HL-60 (cell line): ENCODE measurements around the gene TKTL1.

Experiments used
- CTCF ChIP-seq: IDR thresholded peaks from one replicate; pipeline ENCODE4 v1.5.1; 2011; ENCODE audit warnings: low read length, control low read depth, inconsistent platforms; ENCODE audit not compliant: insufficient read depth
- GABPA ChIP-seq: IDR thresholded peaks from 2 replicates; pipeline ENCODE4 v1.6.1; 2012; ENCODE audit warnings: low read depth
- REST ChIP-seq: IDR thresholded peaks from 2 replicates; pipeline ENCODE4 v1.6.1; 2012; ENCODE audit warnings: low read depth; ENCODE audit not compliant: insufficient replicate concordance
- SPI1 ChIP-seq: IDR thresholded peaks from 2 replicates; pipeline ENCODE4 v1.6.1; 2012; ENCODE audit warnings: low read depth, mild to moderate bottlenecking, borderline replicate concordance

- TF ChIP-seq CTCF = no peak
- no peak for TF ChIP-seq REST
- TF ChIP-seq SPI1 = no peak
- TF ChIP-seq GABPA = no peak
These were observed 74.1 kb downstream of the TKTL1 start for GRCh38 chrX:154369449-154370299.
